ENCODE measurements around the gene UQCC2. TPM values are rescaled to one million over a fixed set of nuclear protein-coding genes. Genes with fewer than 3 reads are reported as not detected.

Gene UQCC2
- total RNA-seq, 1 experiment from 2014 or later, result 99.2 TPM

DNA sequence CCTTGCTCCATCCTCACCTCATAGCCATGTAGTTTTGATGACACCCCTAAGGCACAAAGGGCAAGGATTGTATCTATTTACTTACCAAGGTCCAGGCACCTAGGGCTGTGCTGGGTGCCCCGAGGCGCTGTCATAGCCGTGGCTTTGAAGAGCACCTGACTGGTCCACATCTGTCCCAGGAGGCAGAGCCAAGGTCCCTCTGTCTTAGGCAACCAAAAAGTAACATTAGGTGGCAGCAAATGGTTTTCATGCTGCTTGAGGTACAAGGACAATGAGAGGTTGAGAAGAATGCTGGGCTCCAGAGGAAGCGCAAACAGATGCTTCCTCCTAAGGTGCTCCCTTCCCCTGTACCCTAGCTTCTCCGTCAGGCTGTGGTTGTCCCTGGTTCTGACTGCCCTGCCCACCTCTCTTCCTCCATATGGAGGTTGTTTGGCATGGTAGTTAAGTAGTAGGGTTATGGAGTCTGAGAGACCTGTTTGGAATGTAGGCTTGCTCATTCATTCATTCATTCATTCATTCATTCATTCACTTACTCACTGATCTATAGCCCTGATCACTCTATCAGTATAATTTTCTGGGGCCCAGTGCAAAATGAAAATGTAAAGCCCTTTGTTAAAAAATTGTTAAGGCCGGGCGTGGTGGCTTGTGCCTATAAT, 3.0 kb upstream of the UQCC2 start:
- H3K4me3 ChIP-seq, result no peak overlapping the region
- H3K9me3 ChIP-seq (replicated peaks), result no peaks in the 10 kb centered on the region
- no peak for DNase-seq (ENCODE audit: low read depth in 1 of 2, low spot score in 2 of 2)
- H3K27me3 ChIP-seq (replicated peaks), result no peaks in the 10 kb centered on the region
- H3K36me3 ChIP-seq, result peaks cover 14% of the 10 kb centered on the region
- no peak overlapping the region for H3K27ac ChIP-seq
- peaks cover 12% of the 10 kb centered on the region for H3K4me1 ChIP-seq (replicated peaks)

GRCh38 chr6:33713786-33714185, 2.3 kb upstream of the UQCC2 start:
- Histone ChIP-seq H3K27me3 (replicated peaks) (no peaks in the 10 kb centered on the region), H3K4me3 (no peak overlapping the region), H3K27ac (no peak overlapping the region), H3K9me3 (replicated peaks) (no peaks in the 10 kb centered on the region), H3K4me1 (replicated peaks) (peaks cover 12% of the 10 kb centered on the region), H3K36me3 (peaks cover 21% of the 10 kb centered on the region)
- DNase-seq (ENCODE audit: low read depth in 1 of 2, low spot score in 2 of 2), result no peak

DNA sequence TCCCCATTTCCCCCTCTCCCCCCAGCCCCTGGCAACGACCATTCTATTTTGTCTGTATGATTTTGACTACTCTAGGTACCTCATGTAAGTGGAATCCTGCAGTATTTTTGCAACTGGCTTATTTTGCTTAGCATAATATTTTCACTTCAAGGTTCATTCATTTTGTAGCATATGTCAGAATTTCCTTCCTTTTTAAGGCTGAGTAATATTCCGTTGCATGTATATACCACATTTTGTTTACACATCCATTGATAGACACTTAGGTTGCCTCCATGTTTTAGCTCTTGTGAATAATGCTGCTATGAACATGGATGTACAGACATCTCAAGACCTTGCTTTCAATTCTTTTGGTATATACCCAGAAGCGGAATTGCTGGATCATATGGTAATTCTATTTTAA, 1.4 kb upstream of the UQCC2 start:
- Histone ChIP-seq H3K9me3 (replicated peaks) (no peaks in the 10 kb centered on the region), H3K36me3 (peaks cover 30% of the 10 kb centered on the region), H3K27ac (no peak overlapping the region), H3K4me3 (no peak overlapping the region), H3K27me3 (replicated peaks) (no peaks in the 10 kb centered on the region), H3K4me1 (replicated peaks) (peaks cover 12% of the 10 kb centered on the region)
- no peak for DNase-seq (ENCODE audit: low read depth in 1 of 2, low spot score in 2 of 2)

DNA sequence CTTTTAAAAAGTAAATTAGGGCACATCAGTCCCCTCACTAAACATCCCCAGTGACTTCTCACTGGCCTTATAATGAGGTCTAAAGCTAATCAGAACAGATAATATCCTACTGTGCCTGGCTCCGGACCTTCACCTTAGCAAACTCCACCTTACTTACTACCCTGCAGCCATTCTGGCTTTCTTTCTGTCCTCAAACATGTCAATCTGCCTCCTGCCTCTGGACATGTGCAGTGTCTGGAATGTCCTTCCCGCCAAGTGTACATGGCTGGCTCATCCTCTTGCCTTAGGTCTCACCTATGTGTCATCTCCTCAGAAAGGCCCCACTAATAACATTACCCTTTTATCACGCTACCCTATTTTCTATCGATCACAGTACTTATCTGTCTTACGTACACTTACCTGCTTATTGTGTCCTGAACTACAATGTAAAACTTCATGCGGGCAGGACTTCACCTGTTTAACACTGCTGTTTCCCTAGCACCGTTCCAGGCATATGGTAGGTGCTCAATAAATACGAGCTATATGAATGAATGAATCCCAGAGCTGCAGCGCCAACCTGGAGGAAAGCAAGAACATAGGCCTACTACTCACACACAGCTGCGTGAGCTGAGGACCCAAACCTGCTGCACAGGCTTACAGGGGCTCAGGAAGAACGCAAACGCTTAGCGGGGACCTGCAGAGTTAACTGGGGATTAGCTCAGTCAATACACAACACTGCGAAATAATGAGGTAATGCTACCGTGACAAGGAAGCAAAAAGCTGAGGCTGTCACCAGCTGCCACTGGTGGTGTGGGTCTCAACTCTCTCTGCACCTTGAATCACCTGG, 991 bp downstream of the UQCC2 start:
- peak in 1 of 2 experiments; percentile 25 for DNase-seq (ENCODE audit: low read depth in 1 of 2, low spot score in 2 of 2)
- Histone ChIP-seq H3K36me3 (peaks cover 35% of the 10 kb centered on the region), H3K4me3 (peak overlapping the region; percentile 81), H3K4me1 (replicated peaks) (peaks cover 12% of the 10 kb centered on the region), H3K27me3 (replicated peaks) (no peaks in the 10 kb centered on the region), H3K27ac (no peak overlapping the region; the same call in 1 of the 2 replicates), H3K9me3 (replicated peaks) (no peaks in the 10 kb centered on the region)

DNA sequence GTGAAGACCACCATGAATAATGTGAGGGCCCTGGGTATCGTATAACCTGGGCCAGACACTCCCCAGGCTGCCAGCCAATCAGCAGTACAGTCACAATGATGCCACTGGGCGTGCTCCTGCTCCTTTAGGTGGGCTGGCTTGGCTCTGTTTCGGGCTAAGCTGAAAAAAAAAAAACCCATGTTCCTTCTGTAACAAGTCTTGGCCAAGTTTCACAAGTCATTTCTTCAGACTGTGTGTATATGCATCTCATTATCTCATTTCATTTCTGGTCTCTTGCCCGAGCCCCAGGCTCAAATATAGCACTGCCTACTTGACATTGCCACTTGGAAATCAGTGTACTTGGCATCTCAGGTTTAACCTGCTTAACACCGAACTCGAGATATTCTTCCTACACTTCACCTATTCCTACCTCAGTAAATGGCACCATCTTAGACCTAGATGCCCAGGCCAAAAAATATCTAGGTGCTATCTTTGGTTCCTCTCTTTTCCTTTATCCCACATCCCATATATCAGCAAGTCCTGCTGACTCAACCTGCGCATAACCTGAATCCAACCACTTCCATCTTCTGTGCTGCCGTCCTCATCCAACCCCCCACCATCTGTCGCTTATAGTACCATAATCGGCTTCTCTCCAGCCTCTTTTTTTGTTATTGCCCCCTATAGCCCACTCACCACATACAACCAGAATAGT, 1.8 kb downstream of the UQCC2 start:
- no peak overlapping the region for H3K4me3 ChIP-seq
- H3K9me3 ChIP-seq (replicated peaks), result no peaks in the 10 kb centered on the region
- H3K36me3 ChIP-seq, result peaks cover 39% of the 10 kb centered on the region
- no peaks in the 10 kb centered on the region for H3K27me3 ChIP-seq (replicated peaks)
- H3K27ac ChIP-seq, result no peak overlapping the region
- DNase-seq (ENCODE audit: low read depth in 1 of 2, low spot score in 2 of 2), result no peak
- H3K4me1 ChIP-seq (replicated peaks), result peaks cover 12% of the 10 kb centered on the region

- no peak overlapping the region for H3K4me3 ChIP-seq
- H3K27ac ChIP-seq, result no peak overlapping the region
- DNase-seq (ENCODE audit: low read depth in 1 of 2, low spot score in 2 of 2), result no peak
- H3K9me3 ChIP-seq (replicated peaks), result no peaks in the 10 kb centered on the region
- peaks cover 12% of the 10 kb centered on the region for H3K4me1 ChIP-seq (replicated peaks)
- H3K27me3 ChIP-seq (replicated peaks), result no peaks in the 10 kb centered on the region
- H3K36me3 ChIP-seq, result peaks cover 43% of the 10 kb centered on the region
Measured at GRCh38 chr6:33708516-33709204, 2.8 kb downstream of the UQCC2 start.

- Histone ChIP-seq H3K27ac (no peak overlapping the region), H3K36me3 (peaks cover 43% of the 10 kb centered on the region), H3K27me3 (replicated peaks) (no peaks in the 10 kb centered on the region), H3K9me3 (replicated peaks) (no peaks in the 10 kb centered on the region), H3K4me3 (no peak overlapping the region), H3K4me1 (replicated peaks) (peaks cover 12% of the 10 kb centered on the region)
- no peak for DNase-seq (ENCODE audit: low read depth in 1 of 2, low spot score in 2 of 2)
Measured at GRCh38 chr6:33707771-33708170, 3.7 kb downstream of the UQCC2 start.

- H3K9me3 ChIP-seq (replicated peaks), result no peaks in the 10 kb centered on the region
- no peaks in the 10 kb centered on the region for H3K27me3 ChIP-seq (replicated peaks)
- H3K4me3 ChIP-seq, result no peak overlapping the region
- no peak overlapping the region for H3K27ac ChIP-seq
- H3K36me3 ChIP-seq, result peaks cover 48% of the 10 kb centered on the region
- DNase-seq (ENCODE audit: low read depth in 1 of 2, low spot score in 2 of 2), result no peak
- H3K4me1 ChIP-seq (replicated peaks), result peaks cover 8% of the 10 kb centered on the region
Measured at GRCh38 chr6:33705955-33706725, 5.4 kb downstream of the UQCC2 start.

GRCh38 chr6:33705268-33705885, 6.1 kb downstream of the UQCC2 start:
- no peak overlapping the region for H3K27ac ChIP-seq
- H3K4me3 ChIP-seq, result no peak overlapping the region
- H3K4me1 ChIP-seq (replicated peaks), result peaks cover under 1% of the 10 kb centered on the region
- no peaks in the 10 kb centered on the region for H3K27me3 ChIP-seq (replicated peaks)
- H3K9me3 ChIP-seq (replicated peaks), result no peaks in the 10 kb centered on the region
- DNase-seq (ENCODE audit: low read depth in 1 of 2, low spot score in 2 of 2), result no peak
- peaks cover 53% of the 10 kb centered on the region for H3K36me3 ChIP-seq

GRCh38 chr6:33704215-33705066, 7.1 kb downstream of the UQCC2 start:
- Histone ChIP-seq H3K27me3 (replicated peaks) (no peaks in the 10 kb centered on the region), H3K4me3 (no peak overlapping the region), H3K4me1 (replicated peaks) (no peaks in the 10 kb centered on the region), H3K9me3 (replicated peaks) (no peaks in the 10 kb centered on the region), H3K27ac (no peak overlapping the region), H3K36me3 (peaks cover 53% of the 10 kb centered on the region)
- no peak for DNase-seq (ENCODE audit: low read depth in 1 of 2, low spot score in 2 of 2)

GRCh38 chr6:33702345-33702977, 9.0 kb downstream of the UQCC2 start:
- no peak overlapping the region for H3K27ac ChIP-seq
- no peaks in the 10 kb centered on the region for H3K9me3 ChIP-seq (replicated peaks)
- H3K4me1 ChIP-seq (replicated peaks), result peaks cover under 1% of the 10 kb centered on the region
- no peaks in the 10 kb centered on the region for H3K27me3 ChIP-seq (replicated peaks)
- DNase-seq (ENCODE audit: low read depth in 1 of 2, low spot score in 2 of 2), result no peak
- peaks cover 50% of the 10 kb centered on the region for H3K36me3 ChIP-seq
- H3K4me3 ChIP-seq, result no peak overlapping the region

Measured in SJSA1 (cell line).